Activated naive CD4-positive, alpha-beta T cell (primary cell): ENCODE measurements around the gene BZW2.

ENCODE experiments used
- DNase-seq, 4 experiments: peaks; one replicate each; lab custom pipeline; 2025; lab: John Stamatoyannopoulos, UW

BZW2 gene

GRCh38 chr7:16753932-16754855, 108.2 kb downstream of the BZW2 start:
- DNase-seq, result no peak

GRCh38 chr7:16754856-16755317, 108.9 kb downstream of the BZW2 start:
- no peak for DNase-seq

- DNase-seq, result no peak
These were observed 109.4 kb downstream of the BZW2 start for GRCh38 chr7:16755397-16755796.
